ENCODE results near the gene DMRTB1.

DNA sequence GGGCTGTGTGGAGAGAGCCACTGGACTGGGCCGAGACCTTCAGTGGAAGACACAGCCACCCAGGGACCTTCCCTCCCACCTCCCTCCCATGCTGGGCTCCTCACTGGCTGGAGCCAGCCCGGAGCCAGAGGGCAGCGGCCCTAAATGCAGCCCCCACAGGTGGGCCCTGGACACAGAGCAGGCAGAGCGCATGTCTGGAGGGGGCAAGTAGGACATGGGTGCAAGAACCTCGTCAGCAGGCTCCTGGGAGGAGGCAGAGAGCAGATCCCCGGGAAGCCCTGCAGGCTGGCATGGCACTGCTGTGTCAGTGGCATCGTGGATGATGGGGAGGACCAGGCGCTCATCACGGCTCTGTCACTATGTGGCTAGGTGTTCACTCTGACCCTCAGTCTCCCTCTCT lies 45.7 kb downstream of the DMRTB1 start:
- no peak for TF ChIP-seq CTCF (IDR thresholded peaks at IDR 0.05)
- no peak for TF ChIP-seq POLR2A (IDR thresholded peaks at IDR 0.05)
- no peak for TF ChIP-seq EP300 (IDR thresholded peaks at IDR 0.05)
